Activated T-cell treated with anti-CD3 and anti-CD28 coated beads for 24 hours (primary cell): Measurements from ENCODE around the gene ACOT2.
"Not testable (repeated sequence)": the region's sequence is repeated elsewhere in the genome, so short reads cannot be mapped to it uniquely, and the experiment has no call there.

Experiments
- DNase-seq: peaks from one replicate; pipeline ENCODE4 v3.0.0-alpha.2; 2020; ENCODE audit warnings: low read depth

Gene ACOT2

DNA sequence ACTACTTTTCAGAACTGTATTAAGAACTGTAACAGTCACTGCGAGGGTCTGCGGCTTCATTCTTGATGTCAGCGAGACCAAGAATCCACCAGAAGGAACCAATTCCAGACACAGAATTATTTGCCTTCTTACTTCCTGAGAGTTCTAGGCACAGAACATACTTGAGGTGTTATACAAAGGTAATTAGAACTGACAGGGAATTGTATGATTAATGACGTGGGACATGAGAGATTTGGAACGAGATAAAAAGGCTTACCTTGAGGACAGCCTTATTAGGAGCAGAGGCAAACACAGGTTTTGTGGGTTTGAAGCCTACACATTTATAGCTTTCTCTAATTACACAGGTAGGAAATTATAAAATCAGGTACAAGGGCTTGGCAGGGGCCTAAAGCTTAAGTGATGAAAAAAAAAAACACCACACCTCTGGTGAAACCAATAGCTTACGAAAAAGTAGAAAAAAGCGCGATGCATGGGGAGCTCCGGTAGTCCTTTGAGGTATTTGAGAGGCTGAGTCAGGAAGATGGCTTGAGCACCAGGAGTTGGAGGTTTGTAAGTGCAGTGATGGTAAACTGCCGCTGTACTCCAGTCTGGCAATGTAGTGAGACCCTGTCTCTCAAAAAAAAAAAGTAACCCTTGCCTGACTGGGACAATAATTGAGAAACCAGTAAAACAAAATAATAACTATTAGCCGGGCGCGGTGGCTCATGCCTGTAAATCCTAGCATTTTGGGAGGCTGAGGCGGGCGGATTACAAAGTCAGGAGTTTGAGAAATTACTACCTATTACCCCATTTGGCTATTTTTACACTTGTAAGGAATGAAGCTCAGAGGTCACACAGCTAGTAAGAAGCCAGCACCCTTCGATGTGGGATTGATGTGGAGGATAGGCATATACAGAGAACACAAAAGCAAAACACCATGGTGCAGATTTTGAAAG lies 795 bp upstream of the ACOT2 start:
- DNase-seq = no peak

DNA sequence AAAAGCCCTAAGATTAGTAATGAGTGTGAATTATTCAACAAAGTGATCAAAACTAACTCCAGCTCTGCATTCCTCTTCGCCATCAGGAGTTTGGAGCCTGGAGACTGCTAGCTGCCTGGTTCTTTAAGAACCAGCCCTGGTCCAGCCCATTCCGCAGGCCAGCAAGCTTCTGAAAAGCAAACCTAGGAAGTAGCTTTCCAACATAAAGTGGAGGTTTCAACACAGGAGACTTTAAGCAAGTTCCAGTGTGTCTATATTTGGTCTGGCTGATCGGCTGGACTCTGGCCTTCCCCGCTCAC lies 178 bp upstream of the ACOT2 start:
- DNase-seq = not testable (repeated sequence)

DNA sequence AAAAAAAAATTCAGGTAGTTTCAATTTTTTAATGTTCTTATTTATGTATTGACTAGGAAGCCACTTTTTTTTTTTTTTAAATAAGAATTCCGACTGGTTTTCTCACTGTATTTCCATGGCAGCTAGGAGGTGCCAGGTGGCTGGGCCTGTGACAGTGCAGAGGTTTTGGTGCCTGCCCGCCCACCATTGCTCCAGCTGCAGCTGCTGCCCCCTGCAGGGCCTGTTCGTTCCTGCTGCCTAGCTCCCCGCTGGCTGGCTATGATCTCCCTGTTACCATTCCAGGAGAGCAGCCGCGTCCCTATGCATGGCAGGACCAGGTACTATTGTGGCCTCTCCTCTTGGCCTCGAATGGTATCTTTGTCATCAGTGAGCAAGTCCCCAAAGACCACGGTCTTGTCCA lies 1.9 kb downstream of the ACOT2 start:
- peak; percentile 53 for DNase-seq

DNA sequence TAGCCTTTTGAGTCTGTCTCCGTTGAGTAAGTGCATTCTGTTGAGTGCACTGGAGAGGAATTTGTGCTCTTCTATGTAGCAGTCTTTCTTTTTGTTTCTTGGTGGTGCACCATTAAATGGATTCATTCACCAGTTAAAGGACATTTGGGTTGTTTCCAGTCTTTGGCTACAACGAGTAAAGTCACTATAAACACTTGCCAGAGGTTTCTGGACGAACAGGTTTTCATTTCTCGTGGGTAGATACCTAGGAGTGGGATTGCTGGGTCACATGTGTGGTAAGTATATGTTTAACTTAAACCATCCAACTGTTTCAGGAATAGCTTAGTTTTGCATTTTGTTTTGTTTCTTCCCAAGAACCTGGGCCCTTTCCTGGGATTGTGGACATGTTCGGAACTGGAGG lies 4.0 kb downstream of the ACOT2 start:
- DNase-seq = not testable (repeated sequence)

DNA sequence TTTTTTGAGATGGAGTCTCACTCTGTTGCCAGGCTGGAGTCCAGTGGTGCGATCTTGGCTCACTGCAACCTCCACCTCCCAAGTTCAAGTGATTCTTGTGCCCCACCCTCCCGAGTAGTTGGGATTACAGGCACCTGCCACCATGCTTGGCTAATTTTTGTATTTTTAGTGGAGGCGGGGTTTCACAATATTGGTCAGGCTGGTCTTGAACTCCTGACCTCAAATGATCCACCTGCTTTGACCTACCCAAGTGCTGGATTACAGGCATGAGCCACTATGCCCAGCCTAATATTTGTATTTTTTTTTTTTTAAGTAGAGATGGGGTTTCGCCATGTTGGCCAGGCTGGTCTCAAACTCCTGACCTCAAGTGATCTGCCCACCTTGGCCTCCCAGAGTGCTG lies 4.7 kb downstream of the ACOT2 start:
- not testable (repeated sequence) for DNase-seq

DNA sequence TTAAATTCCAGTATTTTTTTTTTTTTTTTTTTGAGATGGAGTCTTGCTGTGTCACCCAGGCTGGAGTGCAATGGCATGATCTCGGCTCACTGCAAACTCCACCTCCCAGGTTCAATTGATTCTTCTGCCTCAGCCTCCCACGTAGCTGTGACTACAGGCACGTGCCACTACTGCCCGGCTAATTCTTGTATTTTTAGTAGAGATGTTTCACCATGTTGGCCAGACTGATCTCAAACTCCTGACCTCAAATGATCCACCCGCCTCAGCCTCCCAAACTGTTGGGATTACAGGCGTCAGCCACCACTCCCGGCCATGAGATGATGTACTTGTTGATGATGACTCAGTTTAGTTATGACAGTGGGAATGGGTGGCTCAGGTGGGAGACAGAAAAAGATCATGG lies 5.2 kb downstream of the ACOT2 start:
- not testable (repeated sequence) for DNase-seq

DNA sequence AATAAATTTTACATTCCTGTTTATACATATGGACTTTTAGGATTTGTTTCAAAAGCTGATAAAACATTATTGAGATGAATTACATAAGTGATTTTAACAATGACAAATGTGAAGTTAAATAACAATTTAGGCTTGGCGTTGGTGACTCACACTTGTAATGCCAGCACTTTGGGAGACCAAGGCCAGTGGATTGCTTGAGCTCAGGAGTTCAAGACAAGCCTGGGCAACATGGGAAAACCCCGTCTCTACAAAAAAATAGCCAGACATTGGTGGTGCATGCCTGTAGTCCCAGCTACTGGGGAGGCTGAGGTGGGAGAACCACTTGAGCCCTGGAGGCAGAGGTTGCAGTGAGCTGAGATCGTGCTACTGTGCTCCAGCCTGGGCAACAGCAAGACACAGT lies 7.4 kb downstream of the ACOT2 start:
- DNase-seq = no peak

DNA sequence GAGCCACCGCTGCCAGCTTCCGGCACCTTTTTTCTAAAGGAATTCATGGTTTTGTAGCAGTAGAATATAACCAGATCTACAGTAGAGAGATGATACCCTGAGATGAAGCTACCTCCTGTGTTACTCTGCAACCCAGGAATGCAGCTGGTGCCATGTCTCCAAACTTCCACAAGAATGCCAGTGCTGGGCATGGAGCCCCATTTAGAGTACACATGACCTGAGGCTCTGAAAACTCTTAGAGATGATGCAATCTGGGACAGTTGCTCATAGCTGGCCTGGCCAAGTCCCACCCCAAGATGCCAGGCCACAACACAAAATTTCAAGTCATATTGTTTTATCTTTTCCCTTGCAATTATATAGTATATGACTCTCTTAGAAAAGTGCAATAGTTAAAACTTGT lies 8.2 kb downstream of the ACOT2 start:
- DNase-seq = not testable (repeated sequence)

DNA sequence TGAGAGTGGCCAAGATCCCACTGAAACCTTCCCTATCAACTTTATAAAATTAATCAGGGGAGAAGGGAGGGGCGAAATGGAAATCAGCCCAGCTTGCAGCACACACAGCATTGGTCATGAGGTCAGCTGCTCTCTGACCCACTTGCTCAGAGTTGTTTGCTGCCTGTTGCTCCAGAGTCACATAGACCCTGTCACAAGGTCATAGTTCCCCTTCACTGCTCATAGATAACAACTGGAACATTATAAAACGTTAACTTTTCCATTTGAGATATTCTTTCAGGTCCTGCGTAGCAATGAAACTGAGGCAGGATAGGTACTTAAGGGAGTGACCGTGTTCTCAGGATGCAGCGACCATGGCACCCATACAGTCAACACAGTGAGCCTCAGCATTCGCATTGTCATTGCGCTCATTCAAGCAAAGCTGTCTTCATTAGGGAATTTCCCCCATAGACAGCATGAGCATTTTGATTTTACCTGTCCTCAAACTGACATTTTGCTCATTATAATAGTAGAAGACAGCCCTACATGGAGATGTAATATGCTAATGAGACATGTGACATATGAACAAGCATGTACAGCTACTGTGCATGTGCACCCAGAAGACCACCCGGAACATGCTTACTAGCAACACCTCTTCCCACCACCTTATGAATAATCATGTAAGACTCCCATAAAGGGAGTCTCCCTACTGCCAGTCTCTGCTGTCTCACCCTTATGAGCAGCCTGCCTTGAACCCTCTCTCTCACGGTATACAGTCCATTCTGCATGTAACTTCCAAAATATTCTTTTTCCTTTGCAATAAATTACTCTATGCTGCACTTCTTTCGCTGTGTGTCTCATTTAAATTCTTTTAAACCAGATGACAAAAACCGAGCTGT lies 13.3 kb downstream of the ACOT2 start:
- DNase-seq = not testable (repeated sequence)

DNA sequence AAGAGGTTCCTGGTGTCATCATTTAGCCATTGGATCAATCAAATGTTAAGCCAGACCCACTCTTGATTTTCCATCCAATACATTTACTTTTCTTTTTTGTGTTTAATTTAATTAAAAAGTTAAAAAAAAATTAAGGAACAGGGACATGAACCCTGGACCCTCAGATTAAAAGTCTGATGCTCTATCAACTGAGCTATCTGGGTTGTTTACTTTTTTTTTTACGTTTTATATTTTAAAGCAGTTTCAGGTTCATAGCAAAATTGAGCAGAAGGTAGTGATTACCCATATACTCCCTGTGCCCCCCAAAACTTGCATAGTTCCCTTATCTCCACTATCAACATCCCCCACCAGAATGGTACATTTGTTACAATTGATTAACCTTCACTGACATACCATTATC lies 19.7 kb downstream of the ACOT2 start:
- no peak for DNase-seq

DNA sequence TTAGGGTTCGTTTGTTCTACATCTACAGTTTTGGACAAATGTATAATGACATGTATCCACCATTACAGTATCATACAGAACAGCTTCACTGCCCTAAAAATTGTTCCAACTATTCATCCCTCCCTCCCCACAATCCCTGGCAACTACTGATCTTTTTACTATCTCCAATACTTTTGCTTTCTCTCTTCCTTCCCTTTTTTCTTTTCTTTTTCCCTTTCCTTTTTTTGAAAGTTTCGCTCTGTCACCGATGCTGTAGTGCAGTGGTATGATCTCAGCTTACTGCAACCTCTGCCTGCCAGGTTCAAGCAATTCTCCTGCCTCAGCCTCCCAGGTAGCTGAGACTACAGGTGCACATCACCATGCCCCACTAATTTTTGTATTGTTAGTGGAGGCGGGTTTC lies 20.1 kb downstream of the ACOT2 start:
- DNase-seq = no peak

DNA sequence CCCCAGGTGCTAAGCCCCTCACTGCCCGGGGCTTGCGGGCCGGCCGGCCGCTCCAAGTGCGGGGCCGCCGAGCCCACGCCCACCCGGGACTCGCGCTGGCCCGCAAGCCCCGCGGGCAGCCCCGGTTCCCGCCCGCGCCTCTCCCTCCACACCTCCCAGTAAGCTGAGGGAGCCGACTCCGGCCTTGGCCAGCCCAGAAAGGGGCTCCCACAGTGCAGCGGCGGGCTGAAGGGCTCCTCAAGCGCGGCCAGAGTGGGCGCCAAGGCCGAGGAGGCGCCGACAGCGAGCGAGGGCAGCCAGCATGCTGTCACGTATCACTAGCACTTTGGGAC lies 21.6 kb downstream of the ACOT2 start:
- DNase-seq = not testable (repeated sequence)

DNA sequence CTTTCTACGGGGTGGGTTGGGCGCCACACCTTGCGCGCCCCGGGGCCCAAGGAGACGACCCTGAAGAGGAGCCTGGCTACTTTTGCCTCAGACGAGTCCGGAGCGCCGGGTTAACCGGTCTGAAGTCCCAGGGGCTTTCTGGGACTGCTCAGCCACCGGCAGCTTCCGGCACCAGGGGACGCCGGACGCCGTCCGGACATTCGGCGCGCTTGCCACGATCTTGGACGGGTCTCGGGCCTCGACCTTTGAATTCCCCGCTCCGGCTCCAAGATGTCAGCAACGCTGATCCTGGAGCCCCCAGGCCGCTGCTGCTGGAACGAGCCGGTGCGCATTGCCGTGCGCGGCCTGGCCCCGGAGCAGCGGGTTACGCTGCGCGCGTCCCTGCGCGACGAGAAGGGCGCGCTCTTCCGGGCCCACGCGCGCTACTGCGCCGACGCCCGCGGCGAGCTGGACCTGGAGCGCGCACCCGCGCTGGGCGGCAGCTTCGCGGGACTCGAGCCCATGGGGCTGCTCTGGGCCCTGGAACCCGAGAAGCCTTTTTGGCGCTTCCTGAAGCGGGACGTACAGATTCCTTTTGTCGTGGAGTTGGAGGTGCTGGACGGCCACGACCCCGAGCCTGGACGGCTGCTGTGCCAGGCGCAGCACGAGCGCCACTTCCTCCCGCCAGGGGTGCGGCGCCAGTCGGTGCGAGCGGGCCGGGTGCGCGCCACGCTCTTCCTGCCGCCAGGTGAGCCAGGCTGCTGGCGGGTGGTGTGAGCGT lies 22.9 kb downstream of the ACOT2 start, which contains the start of gene ACOT4:
TSS of gene ACOT4 (plus strand) at position 184 of the 760 bp plus-strand sequence. CDS start at position 271, 87 bp downstream.
- peak; percentile 39 for DNase-seq

DNA sequence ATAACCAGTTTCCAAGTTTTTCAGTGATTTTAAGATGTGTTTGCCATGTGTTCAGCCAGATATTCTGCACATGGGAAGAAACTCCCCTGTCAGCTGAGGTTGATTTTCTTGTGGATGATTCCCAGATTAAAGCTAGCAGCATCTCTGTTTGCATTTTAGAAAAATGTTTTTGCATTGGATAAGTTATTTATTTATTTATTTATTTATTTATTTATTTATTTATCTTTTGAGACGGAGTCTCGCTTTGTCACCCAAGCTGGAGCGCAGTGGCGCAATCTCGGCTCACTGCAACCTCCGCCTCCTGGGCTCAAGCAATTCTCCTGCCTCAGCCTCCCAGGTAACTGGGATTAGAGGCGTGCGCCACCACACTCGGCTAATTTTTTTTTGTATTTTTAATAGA lies 25.5 kb downstream of the ACOT2 start:
- no peak for DNase-seq

DNA sequence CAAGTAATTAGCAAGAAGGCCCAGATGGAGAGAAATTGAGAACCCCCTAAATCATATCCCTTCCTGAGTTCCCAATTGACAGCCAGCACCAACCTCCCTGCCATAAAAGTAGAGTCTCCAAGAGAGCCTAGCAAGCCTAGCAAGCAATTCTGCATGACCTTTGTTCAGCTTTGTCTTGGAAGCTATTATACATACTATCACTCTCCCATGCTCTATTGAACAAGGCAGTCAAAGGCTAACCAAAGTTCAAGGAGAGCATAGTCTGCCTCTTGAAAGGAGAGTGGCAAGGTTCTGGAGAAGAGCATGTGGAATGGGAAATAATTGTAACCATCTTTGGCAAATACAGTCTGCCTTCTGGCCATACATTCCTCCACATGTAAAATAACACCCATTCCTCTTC lies 30.5 kb downstream of the ACOT2 start:
- DNase-seq = no peak

DNA sequence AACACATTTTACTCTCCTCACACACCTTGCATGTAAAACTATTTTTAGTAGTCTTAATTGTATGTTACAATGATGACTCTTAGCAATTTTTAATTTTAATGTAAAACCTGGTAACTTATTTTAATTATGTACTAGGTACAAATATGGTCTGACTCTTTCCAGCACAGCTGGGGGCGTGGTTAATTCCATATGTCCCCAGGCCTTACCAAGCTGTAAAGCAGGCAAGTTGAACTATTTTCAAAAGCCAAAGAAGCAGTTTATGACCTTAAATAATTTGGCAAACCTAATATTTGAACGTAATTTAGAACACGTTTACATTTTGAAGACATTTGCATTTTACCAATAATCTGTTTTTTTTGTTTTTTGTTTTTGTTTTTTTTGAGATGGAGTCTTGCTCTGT lies 34.0 kb downstream of the ACOT2 start:
- no peak for DNase-seq

DNA sequence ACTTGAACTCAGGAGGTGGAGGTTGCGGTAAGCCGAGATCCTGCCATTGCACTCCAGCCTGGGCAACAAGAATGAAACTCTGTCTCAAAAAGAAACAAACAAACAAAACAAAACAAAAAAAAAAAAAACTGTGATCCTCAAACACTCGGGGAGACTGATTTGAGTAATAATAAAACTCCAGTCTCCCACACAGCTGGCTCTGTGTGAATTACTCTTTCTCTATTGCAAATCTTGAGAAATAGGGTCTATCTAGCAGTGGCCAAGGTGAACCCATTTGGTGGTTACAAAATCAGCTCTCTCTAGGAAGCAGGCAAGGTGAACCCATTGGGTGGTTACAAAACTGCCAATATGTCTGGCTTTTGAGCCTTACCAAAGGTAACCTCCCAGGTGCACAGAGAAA lies 37.3 kb downstream of the ACOT2 start:
- no peak for DNase-seq

DNA sequence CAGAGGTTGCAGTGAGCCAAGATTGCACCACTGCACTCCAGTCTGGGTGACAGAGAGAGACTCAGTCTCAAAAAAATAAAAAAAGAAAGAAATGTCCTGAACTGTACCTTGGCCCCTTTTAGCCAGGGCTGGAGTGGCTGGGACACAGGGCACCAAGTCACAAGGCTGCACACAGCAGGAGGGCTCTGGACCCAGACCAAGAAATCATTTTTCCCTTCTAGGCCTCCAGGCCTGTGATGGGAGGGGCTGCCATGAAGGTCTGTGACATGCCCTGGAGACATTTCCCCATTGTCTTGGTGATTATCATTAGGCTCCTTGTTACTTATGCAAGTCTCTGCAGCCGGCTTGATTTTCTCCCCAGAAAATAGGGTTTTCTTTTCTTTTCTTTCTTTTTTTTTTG lies 38.2 kb downstream of the ACOT2 start:
- no peak for DNase-seq

DNA sequence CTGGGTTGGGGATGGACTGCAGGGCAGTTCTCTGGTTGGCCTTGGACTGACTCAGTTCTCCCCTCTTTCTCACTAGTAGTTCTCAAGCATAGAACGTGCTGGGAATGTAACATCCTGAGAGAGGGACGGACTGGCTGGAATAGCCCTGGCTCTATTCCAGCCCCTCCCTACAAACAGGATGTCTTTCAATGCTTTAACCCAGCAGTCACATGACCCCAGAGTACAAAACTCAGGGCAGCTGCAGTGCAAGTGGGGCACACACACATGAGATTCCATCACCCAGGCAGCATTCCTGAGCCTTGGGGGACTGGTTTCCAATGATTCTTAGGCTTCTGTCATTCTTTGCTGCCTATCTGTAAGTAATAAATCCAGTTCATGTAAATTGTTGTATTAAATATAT lies 41.7 kb downstream of the ACOT2 start:
- DNase-seq = no peak

DNA sequence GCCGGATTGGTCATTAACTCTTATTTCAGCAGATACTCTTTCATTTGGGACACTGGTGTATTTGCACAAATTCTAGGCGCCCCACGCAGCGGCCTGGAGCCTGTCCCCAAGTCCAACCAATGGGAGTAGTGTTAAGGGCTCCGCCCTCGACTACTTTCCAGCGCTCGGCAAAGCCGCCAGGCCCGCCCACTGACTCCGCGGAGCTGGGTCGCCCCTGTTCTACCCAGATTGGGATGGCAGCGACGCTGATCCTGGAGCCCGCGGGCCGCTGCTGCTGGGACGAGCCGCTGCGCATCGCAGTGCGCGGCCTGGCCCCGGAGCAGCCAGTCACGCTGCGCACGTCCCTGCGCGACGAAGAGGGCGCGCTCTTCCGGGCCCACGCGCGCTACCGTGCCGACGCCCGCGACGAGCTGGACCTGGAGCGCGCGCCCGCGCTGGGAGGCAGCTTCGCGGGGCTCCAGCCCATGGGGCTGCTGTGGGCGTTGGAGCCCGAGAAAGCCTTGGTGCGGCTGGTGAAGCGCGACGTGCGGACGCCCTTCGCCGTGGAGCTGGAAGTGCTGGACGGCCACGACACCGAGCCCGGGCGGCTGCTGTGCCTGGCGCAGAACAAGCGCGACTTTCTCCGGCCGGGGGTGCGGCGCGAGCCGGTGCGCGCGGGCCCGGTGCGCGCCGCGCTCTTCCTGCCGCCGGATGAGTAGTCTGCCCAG lies 43.5 kb downstream of the ACOT2 start, which contains the start of gene ACOT6:
TSS of gene ACOT6 (plus strand) at position 179 of the 707 bp plus-strand sequence. CDS start at position 234, 55 bp downstream.
- DNase-seq = peak; percentile 53

DNA sequence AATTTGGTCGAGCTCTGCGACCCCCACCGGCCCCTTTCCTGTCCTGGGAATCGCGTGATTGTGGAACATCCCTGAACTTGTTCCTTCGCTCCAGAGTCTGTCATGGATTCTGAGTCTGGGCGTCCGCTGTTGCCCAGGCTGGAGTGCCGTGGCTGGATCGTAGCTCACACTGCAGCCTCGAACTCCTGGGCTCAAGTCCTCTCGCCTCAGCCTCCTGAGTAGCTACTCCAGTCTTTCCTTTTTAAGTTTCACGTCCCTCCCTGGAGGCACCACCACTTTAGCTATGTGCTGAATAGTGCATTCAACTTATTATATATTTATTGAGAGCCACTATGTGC lies 44.0 kb downstream of the ACOT2 start:
- no peak for DNase-seq
